HG03064 (cell line): Measurements from ENCODE around the gene ZNF513.
"Not testable (repeated sequence)": the region's sequence is repeated elsewhere in the genome, so short reads cannot be mapped to it uniquely, and the experiment has no call there.

Source experiments
- ATAC-seq: cut with Tn5 transposase; IDR thresholded peaks from one replicate; pipeline ENCODE4 v1.9.1; 2021; ENCODE audit warnings: low read depth; ENCODE audit not compliant: unreplicated experiment

ZNF513 gene

GRCh38 chr2:27362678-27363420 lies 17.7 kb downstream of the ZNF513 start:
- ATAC-seq: no peak

DNA sequence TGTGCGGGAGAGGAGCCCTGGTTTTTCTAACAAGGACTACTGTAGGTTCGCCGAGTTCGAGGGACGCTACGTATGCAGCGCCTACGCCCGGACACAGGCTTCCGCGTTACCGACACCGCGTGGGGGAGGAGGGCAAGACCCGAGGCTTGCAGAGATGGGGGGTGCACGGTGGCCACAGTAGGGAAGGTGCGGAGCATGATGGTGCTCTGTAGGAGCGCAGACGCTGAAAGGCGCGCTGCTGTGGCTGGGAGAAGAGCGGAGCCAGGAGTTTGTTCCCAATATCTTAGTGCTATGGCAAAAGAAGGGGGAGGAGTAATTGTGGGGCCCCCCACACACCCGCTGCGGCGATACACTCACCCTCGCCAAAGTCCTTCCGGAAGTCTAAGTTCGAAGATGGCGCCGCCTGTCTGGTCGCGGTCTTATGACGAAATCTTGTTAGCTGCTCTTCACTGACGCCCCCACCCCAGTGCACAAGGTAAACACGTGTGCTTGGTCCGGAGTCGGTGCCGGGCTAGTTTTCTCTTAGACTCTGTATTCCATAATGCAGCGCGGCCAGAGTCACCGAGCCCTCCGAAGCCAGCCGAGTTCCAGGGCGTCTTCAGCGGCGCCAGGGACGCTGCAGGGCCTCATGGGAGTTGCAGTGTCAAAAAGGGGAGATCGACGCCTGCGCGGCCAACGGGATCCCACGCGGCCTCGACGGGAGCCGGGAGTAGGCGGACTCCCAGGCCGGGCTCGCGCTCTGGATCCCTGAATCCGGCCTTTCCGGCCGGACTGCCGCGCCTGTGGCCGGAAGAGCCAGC lies 24.0 kb downstream of the ZNF513 start, which contains the start of gene GTF3C2:
Gene GTF3C2 (minus strand): TSS at position 383 of the 800 bp plus-strand sequence. CDS start 13,210 bp downstream, outside the sequence.
- peak; percentile 82 for ATAC-seq

DNA sequence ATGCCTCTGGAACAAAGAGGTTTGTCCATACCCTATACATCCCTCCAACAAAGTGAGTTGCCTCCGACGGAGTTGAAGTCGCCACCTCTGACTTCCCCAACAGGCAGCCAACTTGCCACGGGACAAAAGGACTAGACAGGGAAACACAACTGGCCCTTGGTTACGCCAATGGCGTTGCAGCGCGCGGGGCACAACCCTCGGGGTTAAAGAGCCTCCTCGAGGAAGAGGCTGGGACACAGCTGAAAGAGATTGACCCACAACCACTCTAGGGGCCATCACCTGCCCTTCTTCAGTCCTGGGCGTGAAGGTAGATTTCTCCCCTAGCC lies 24.5 kb downstream of the ZNF513 start:
- ATAC-seq: peak; percentile 31

DNA sequence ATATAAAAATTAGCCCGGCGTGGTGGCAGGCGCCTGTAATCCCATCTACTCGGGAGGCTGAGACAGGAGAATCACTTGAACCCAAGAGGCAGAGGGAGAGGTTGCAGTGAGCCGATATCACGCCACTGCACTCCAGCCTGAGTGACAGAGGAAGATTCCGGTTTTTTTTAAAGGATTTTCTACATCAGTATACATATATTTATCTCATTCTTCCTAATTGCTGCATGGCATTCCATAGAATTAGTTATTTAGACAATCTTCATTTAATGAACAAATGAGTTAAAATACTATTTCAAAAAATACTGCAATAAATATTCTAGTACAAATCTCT lies 26.0 kb downstream of the ZNF513 start:
- ATAC-seq: no peak

DNA sequence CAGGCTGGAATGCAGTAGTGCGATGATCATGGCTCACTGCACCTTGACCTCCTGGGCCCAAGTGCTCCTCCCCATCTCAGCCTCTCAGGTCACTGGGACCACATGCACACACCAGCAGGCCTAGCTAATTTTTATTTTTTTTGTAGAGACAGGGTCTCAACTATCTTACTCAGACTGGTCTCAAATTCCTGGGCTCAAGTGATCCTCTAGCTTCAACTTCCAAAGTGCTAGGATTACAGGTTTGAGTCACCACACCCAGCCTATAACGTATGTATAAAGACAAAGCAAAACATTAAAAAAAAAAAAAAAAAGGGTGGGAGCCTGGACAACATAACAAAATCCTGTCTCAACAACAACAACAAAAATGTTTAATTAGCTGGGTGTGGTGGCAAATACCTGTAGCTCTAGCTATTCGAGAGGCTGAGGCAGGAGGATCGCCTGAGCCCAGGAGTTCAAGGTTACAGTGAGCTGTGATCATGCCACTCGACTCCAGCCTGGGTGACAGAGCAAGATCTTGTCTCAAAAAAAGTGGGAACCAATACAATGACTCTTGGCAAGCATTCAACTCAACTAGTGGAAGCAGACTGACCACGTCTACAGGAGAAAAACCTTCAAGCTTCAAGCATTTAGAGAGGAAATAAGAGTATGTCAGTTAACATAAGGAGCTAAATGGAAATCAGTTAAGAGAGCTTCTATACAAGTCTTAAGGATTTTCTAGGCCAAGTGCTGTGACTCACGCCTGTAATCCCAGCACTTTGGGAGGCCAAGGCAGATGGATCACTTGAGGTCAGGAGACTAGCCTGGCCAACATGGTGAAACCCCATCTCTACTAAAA lies 26.6 kb downstream of the ZNF513 start:
- ATAC-seq: no peak

DNA sequence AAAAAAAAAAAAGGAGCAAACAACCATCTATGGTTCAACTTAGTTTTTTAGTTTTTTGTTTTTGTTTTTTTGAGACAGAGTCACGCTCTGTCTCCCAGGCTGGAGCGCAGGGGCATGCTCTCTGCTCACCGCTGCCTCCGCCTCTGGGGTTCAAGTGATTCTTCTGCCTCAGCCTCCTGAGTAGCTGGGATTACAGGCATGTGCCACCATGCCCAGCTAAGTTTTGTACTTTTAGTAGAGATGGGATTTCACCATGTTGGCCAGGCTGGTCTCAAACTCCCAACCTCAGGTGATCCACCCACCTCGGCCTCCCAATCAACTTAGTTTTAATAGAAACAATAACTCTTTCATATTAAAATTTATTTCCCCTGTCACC lies 27.2 kb downstream of the ZNF513 start:
- ATAC-seq: not testable (repeated sequence)

DNA sequence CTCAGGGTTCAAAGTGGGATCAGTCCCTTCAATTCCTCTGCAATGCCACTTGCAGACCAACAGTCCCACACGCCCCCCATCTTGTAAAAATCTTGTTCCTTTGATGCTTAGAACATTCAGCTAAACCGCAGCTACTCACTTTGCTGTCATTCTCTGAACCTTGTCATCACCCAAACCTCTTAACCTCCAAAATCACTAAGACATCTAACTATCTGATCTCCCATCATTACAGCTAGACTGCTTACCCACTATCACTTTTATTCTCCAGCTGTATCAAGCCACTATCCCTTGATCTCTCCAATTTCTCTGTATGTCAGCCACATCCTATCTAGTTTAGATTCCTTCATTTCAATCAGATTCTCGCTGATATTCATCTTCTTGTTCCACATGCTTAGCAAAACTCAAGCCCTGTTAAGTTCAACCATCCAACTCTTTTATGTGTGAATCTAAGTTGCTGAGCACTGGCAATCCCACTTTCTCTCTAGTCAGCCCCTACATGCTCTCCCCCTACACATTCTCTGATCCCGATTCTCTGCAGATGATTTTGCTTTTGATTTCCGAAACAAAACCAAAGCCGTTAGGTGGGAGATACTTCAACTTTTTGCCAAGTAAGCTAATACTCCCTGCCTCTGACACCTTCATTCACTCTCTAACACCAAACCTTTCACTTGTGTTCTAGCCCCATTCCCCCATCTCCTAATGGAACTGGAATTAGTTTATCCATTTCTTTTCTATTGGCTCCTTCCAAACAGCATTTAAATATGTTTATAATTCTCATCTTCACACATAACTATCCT lies 28.5 kb downstream of the ZNF513 start:
- ATAC-seq: no peak

- no peak for ATAC-seq
Measured at GRCh38 chr2:27350106-27350693, 30.3 kb downstream of the ZNF513 start.

DNA sequence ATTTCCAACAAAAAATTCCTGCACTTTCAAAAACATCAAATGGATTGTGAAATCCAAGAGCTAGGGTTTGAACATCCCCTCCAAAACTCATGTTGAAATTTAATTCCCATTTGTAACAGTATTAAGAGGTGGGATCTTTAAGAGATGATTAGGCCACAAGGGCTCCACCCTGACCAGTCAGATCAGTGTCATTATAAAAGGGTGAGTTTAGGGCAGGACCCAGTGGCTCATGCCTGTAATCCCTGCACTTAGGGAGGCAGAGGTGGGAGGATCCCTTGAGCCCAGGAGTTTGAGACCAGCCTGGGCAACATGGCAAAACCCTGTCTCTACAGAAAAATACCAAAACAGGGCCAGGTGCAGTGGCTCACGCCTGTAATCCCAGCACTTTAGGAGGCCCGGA lies 32.9 kb downstream of the ZNF513 start:
- ATAC-seq: no peak

DNA sequence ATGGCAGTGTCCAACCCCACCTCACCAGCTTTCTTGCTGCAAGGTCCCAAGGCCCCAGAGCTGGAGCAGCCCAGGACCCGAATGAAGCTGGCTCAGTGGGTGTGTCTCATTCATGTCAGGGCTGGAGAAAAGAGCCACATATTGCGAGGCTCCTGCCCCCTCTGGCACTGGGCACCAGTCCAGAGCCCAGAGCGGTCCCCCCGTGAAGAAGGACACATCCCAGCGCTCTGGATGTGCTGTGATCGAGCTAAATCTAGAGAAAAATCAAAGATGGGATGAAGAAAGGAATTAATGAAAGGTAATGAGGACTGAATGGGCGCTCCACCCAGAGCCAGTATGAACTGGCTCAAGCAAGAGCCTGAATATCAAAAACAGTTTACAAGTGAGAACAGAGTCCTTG lies 44.4 kb downstream of the ZNF513 start:
- no peak for ATAC-seq

DNA sequence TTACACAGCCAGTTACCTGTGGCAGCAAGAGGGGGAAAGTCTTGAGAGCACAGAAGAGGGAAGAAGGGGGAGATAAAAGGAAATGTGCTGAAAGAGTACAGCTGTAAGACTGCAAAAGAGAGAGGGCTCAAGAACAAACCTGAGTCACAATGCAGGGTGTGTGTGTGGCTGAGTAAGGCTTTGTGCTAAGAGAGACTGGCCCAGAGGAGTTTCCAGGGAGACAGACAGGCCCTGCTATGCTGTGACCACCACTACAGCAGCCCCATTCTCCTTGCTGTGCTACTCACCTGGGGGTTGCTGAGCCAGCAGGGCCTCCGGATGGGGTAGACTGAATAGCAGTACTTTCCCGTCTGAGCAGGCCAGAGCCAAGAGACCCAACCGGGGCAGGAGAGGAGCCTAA lies 45.2 kb downstream of the ZNF513 start:
- ATAC-seq: no peak
